ENCODE results near the gene POU2F1. TPM values are rescaled to one million over a fixed set of nuclear protein-coding genes. Genes with fewer than 3 reads are reported as not detected.
A peak's percentile ranks its signal among the peaks of the same experiment; 100 is the strongest.

The POU2F1 gene
- total RNA-seq, 5 donors from 2014 or later (not counting 1 experiment from before 2014, with no cell fraction given), result 15.1 to 34.5 (median 22.6) TPM

DNA sequence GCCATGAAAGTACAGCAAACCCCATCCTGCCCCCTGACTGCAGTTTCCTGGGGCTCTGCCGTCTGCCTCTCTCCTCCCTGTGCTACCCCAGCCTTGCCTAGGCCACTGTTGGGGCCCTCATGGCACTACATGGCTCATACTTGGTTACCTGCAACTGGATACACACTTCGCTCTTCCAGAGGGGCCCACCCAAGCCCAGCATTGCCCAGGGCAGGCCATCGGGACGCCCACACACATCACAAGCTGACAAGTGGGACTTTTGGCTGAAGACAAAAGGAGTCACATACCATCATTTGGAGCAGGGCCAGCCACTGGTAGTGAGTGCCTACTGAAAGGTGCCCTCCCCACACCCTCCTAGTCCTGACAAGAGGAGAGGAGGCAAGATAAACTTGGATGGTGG, 214.8 kb downstream of the POU2F1 start:
- no peaks in the 10 kb centered on the region for H3K27me3 ChIP-seq (replicated peaks in 1 of 2; ENCODE audit: control insufficient read depth in 2 of 2, extremely low read depth in 1 of 2, insufficient read depth in 2 of 2, low read length in 1 of 2)
- no peak for DNase-seq
- H3K4me1 ChIP-seq (ENCODE audit: control insufficient read depth in 1 of 2, extremely low read depth in 1 of 2, insufficient read depth in 2 of 2, low read length in 2 of 2), result peaks cover 45 to 89% of the 10 kb centered on the region in 2 experiments
- CTCF ChIA-PET, result interaction anchor here in 1 of 2 donors (1.0 kb wide), 1 partner anchor 12 kb away, joined by 4 read pairs; no protein-coding TSS in a partner anchor
- no peaks in the 10 kb centered on the region for H3K9me3 ChIP-seq
- H3K4me3 ChIP-seq (ENCODE audit: control insufficient read depth in 1 of 2, extremely low read depth in 1 of 2, low read length in 1 of 2), result no peak overlapping the region
- no peaks in the 10 kb centered on the region for H3K27me3 Mint-ChIP-seq
- peak overlapping the region; percentile 97 to 98 for H3K27ac Mint-ChIP-seq
- H3K4me3 Mint-ChIP-seq, result peak overlapping the region in 1 of 3 donors; percentile 63
- no peaks in the 10 kb centered on the region for H3K9me3 Mint-ChIP-seq
- WGBS (ENCODE audit: insufficient coverage), result 77% methylated on average over 4 of the region's 4 CpGs
- peaks cover 67% of the 10 kb centered on the region for H3K36me3 Mint-ChIP-seq
- H3K36me3 ChIP-seq (ENCODE audit: control insufficient read depth in 2 of 2, extremely low read depth in 1 of 2, insufficient read depth in 1 of 2, low read length in 1 of 2), result peaks cover 21 to 94% of the 10 kb centered on the region in 2 donors
- ATAC-seq (replicated peaks in 1 of 4), result no peak
- POLR2A ChIA-PET, result no interaction called here
- H3K4me1 Mint-ChIP-seq, result peaks cover 67 to 84% (median 84%) of the 10 kb centered on the region in 3 donors
- peak overlapping the region; percentile 84 for H3K27ac ChIP-seq (ENCODE audit: low read length)

DNA sequence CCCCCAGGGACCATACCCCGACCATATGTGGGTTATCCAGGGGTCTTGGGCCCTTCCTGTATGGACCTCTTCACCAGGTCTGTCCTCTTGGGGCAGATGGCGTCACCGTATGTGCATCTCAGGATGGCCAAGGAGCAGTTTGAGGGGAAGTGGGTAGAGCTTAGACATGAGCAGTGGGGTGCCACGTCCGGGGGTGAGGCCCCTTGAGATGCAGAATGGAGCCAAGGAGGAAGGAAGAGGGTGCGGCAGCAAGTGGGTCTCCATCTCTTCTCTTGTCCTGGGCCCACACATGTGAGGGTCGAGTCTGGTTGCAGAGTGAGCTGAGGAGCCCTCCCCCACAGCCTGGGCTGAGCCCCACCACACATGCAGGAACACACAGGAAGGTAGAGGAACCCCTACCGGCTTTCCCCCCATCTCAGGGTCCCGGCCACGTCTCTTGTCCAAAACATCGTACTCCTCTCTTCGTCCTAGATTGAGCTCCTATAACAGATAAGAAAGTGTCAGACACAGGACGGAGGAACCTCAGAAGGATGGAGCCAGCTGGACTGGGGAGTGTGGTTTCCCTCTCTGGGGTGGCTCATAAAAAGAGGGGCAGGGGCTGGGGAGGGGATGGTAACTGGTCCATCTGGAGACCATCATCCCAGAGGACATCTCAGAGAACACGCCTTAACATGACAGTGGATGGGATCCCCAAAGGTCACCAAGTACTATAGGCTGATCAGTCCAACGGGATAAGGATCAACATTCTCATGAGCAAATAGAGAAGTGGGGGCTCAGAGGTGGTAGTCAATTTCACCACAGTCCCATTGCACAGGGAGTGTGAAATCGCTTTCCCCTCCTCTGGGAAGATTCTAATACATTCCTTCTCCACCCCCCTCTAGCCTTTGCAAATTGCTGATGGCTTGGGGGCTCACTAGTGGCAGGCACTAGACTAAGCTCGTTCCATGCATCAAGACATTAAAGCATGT, 217.8 kb downstream of the POU2F1 start:
- Mint-ChIP-seq H3K27me3 (no peaks in the 10 kb centered on the region), H3K9me3 (no peaks in the 10 kb centered on the region), H3K4me1 (peaks cover 84 to 91% (median 91%) of the 10 kb centered on the region in 3 donors), H3K4me3 (peak overlapping the region; percentile 58 to 67 (median 63)), H3K27ac (peak overlapping the region; percentile 97 to 98), H3K36me3 (peaks cover 44% of the 10 kb centered on the region)
- H3K9me3 ChIP-seq, result no peaks in the 10 kb centered on the region
- H3K4me1 ChIP-seq (ENCODE audit: control insufficient read depth in 1 of 2, extremely low read depth in 1 of 2, insufficient read depth in 2 of 2, low read length in 2 of 2), result peaks cover 58 to 89% of the 10 kb centered on the region in 2 experiments
- ChIA-PET CTCF (interaction anchor here (0.5 to 2.0 kb wide), 6 partner anchors 9 to 163 kb away, joined by 3 to 6 read pairs (median 4); no protein-coding TSS in a partner anchor), POLR2A (interaction anchor here (0.5 to 1.2 kb wide), 5 partner anchors 9 to 176 kb away, joined by 3 to 6 read pairs (median 6); partner anchors contain the start of gene CREG1 (in 1 of the 2))
- no peak overlapping the region for H3K4me3 ChIP-seq (ENCODE audit: control insufficient read depth in 1 of 2, extremely low read depth in 1 of 2, low read length in 1 of 2)
- WGBS (ENCODE audit: insufficient coverage), result 30% methylated on average over 7 of the region's 17 CpGs
- ATAC-seq (replicated peaks in 1 of 4) (peak; percentile 23 to 65 (median 52)), DNase-seq (peak in 13 of 35 experiments; percentile 24 to 60 (median 42))
- peak overlapping the region; percentile 84 for H3K27ac ChIP-seq (ENCODE audit: low read length)
- no peaks in the 10 kb centered on the region for H3K27me3 ChIP-seq (replicated peaks in 1 of 2; ENCODE audit: control insufficient read depth in 2 of 2, extremely low read depth in 1 of 2, insufficient read depth in 2 of 2, low read length in 1 of 2)
- peaks cover 7 to 84% of the 10 kb centered on the region in 2 donors for H3K36me3 ChIP-seq (ENCODE audit: control insufficient read depth in 2 of 2, extremely low read depth in 1 of 2, insufficient read depth in 1 of 2, low read length in 1 of 2)

GRCh38 chr1:167439301-167439988, 218.8 kb downstream of the POU2F1 start:
- Mint-ChIP-seq H3K4me3 (peak overlapping the region in 2 of 3 donors; percentile 11 to 63), H3K9me3 (no peaks in the 10 kb centered on the region), H3K27ac (peak overlapping the region; percentile 97 to 98), H3K4me1 (peaks cover 86 to 92% (median 91%) of the 10 kb centered on the region in 3 donors), H3K27me3 (no peaks in the 10 kb centered on the region), H3K36me3 (peaks cover 41% of the 10 kb centered on the region)
- DNase-seq (peak in 11 of 35 experiments; percentile 31 to 51 (median 41)), ATAC-seq (replicated peaks in 1 of 4) (peak in 2 of 4 experiments; percentile 15 to 27)
- Histone ChIP-seq H3K27me3 (replicated peaks in 1 of 2; ENCODE audit: control insufficient read depth in 2 of 2, extremely low read depth in 1 of 2, insufficient read depth in 2 of 2, low read length in 1 of 2) (no peaks in the 10 kb centered on the region), H3K4me1 (ENCODE audit: control insufficient read depth in 1 of 2, extremely low read depth in 1 of 2, insufficient read depth in 2 of 2, low read length in 2 of 2) (peaks cover 61 to 84% of the 10 kb centered on the region in 2 experiments), H3K4me3 (ENCODE audit: control insufficient read depth in 1 of 2, extremely low read depth in 1 of 2, low read length in 1 of 2) (peak overlapping the region in 1 of 2 donors; percentile 35), H3K9me3 (no peaks in the 10 kb centered on the region), H3K36me3 (ENCODE audit: control insufficient read depth in 2 of 2, extremely low read depth in 1 of 2, insufficient read depth in 1 of 2, low read length in 1 of 2) (peaks cover 7 to 84% of the 10 kb centered on the region in 2 donors), H3K27ac (ENCODE audit: low read length) (peak overlapping the region; percentile 84)
- 57% methylated on average over 45 of the region's 49 CpGs for WGBS (ENCODE audit: insufficient coverage)
- POLR2A ChIA-PET, result interaction anchor here (1.0 to 1.2 kb wide), 2 partner anchors 8 to 114 kb away, joined by 3 to 6 read pairs; partner anchors contain the start of gene CREG1 (in 1 of the 2)
- CTCF ChIA-PET, result interaction anchor here (0.5 to 2.0 kb wide), 7 partner anchors 8 to 101 kb away, joined by 3 to 6 read pairs (median 4); no protein-coding TSS in a partner anchor

- DNase-seq (peak in 1 of 35 experiments; percentile 6), ATAC-seq (replicated peaks in 1 of 4) (no peak)
- peaks cover 40% of the 10 kb centered on the region for H3K36me3 Mint-ChIP-seq
- ChIA-PET POLR2A (no interaction called here), CTCF (interaction anchor here (0.6 to 1.9 kb wide), 7 partner anchors 10 to 112 kb away, joined by 3 to 5 read pairs (median 3); no protein-coding TSS in a partner anchor)
- H3K36me3 ChIP-seq (ENCODE audit: control insufficient read depth in 2 of 2, extremely low read depth in 1 of 2, insufficient read depth in 1 of 2, low read length in 1 of 2), result peaks cover 7 to 84% of the 10 kb centered on the region in 2 donors
- WGBS (ENCODE audit: insufficient coverage), result 90% methylated on average over 2 of the region's 4 CpGs
- peaks cover 61 to 82% of the 10 kb centered on the region in 2 experiments for H3K4me1 ChIP-seq (ENCODE audit: control insufficient read depth in 1 of 2, extremely low read depth in 1 of 2, insufficient read depth in 2 of 2, low read length in 2 of 2)
- H3K9me3 ChIP-seq, result no peaks in the 10 kb centered on the region
- H3K27me3 Mint-ChIP-seq, result no peaks in the 10 kb centered on the region
- H3K27ac ChIP-seq (ENCODE audit: low read length), result no peak overlapping the region
- peaks cover 91 to 95% (median 91%) of the 10 kb centered on the region in 3 donors for H3K4me1 Mint-ChIP-seq
- H3K9me3 Mint-ChIP-seq, result no peaks in the 10 kb centered on the region
- peak overlapping the region; percentile 97 to 98 for H3K27ac Mint-ChIP-seq
- no peak overlapping the region for H3K4me3 ChIP-seq (ENCODE audit: control insufficient read depth in 1 of 2, extremely low read depth in 1 of 2, low read length in 1 of 2)
- no peaks in the 10 kb centered on the region for H3K27me3 ChIP-seq (replicated peaks in 1 of 2; ENCODE audit: control insufficient read depth in 2 of 2, extremely low read depth in 1 of 2, insufficient read depth in 2 of 2, low read length in 1 of 2)
- H3K4me3 Mint-ChIP-seq, result peak overlapping the region in 1 of 3 donors; percentile 63
These were observed 219.7 kb downstream of the POU2F1 start for GRCh38 chr1:167440345-167440744.

DNA sequence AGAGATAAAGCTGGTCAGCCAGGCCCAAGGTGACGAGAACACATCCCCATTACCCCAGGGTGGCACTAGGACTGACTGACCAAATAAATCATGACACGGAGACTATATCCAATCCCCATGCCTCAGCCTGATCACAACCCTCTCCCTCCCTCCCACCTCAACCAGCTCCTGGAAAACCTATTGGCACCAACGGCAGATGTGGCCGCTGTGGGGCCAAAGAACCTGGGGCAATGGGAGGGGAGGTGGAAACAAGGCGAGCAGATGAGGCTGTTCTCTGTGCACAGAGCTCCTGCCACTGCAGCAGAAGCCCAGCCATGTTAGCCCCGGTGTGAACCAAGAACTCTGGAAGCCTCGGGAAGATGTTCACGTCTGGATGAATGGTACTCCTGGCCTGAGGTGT, 220.1 kb downstream of the POU2F1 start:
- H3K36me3 ChIP-seq (ENCODE audit: control insufficient read depth in 2 of 2, extremely low read depth in 1 of 2, insufficient read depth in 1 of 2, low read length in 1 of 2), result peaks cover 7 to 84% of the 10 kb centered on the region in 2 donors
- peak overlapping the region in 1 of 3 donors; percentile 63 for H3K4me3 Mint-ChIP-seq
- no peak overlapping the region for H3K4me3 ChIP-seq (ENCODE audit: control insufficient read depth in 1 of 2, extremely low read depth in 1 of 2, low read length in 1 of 2)
- DNase-seq (peak in 1 of 35 experiments; percentile 4), ATAC-seq (replicated peaks in 1 of 4) (no peak)
- H3K36me3 Mint-ChIP-seq, result peaks cover 40% of the 10 kb centered on the region
- H3K27ac ChIP-seq (ENCODE audit: low read length), result peak overlapping the region; percentile 8
- H3K27me3 ChIP-seq (replicated peaks in 1 of 2; ENCODE audit: control insufficient read depth in 2 of 2, extremely low read depth in 1 of 2, insufficient read depth in 2 of 2, low read length in 1 of 2), result no peaks in the 10 kb centered on the region
- H3K27me3 Mint-ChIP-seq, result no peaks in the 10 kb centered on the region
- H3K9me3 Mint-ChIP-seq, result no peaks in the 10 kb centered on the region
- peak overlapping the region; percentile 97 to 98 for H3K27ac Mint-ChIP-seq
- no peaks in the 10 kb centered on the region for H3K9me3 ChIP-seq
- WGBS (ENCODE audit: insufficient coverage), result 96% methylated on average over 5 of the region's 8 CpGs
- H3K4me1 ChIP-seq (ENCODE audit: control insufficient read depth in 1 of 2, extremely low read depth in 1 of 2, insufficient read depth in 2 of 2, low read length in 2 of 2), result peaks cover 61 to 82% of the 10 kb centered on the region in 2 experiments
- H3K4me1 Mint-ChIP-seq, result peaks cover 91 to 95% (median 91%) of the 10 kb centered on the region in 3 donors
- ChIA-PET POLR2A (interaction anchor here in 1 of 2 donors (0.5 kb wide), 1 partner anchor 220 kb away, joined by 7 read pairs; the partner anchor contains the start of gene POU2F1), CTCF (interaction anchor here (0.6 to 1.9 kb wide), 13 partner anchors 9 to 374 kb away, joined by 3 to 6 read pairs (median 3); partner anchors contain the start of gene CD247 (in 1 of the 2))

Measured in T-cell (primary cell).